Naive thymus-derived CD4-positive, alpha-beta T cell (primary cell): ENCODE data around the gene EFL1. TPM values are rescaled to one million over a fixed set of nuclear protein-coding genes. Genes with fewer than 3 reads are reported as not detected.

ENCODE experiments used
- ATAC-seq: fragments of 150-1000 bp; cut with Tn5 transposase; 2 replicates; pipeline ENCODE4 v1.10.0; 2021; ENCODE audit warnings: mild to moderate bottlenecking, moderate library complexity
- CTCF ChIA-PET: fragments of 350-600 bp; sonication (Branson Sonifier 250); formaldehyde crosslinking; loops from one replicate; lab custom pipeline; 2021; ENCODE audit warnings: antibody characterized with exemption; lab: Charles Lee
- POLR2A ChIA-PET: fragments of 350-600 bp; sonication (Branson Sonifier 250); formaldehyde crosslinking; loops from one replicate; lab custom pipeline; 2021; ENCODE audit warnings: antibody characterized with exemption, inconsistent platforms; lab: Charles Lee
- DNase-seq, 9 donors: peaks; one replicate each; pipeline versions ENCODE4 v3.0.0 to v3.0.0-alpha.2; 2020 to 2022; ENCODE audit warnings: mixed read lengths in 1 of 9
- H3K27ac ChIP-seq: one replicate; pipeline ENCODE4 v1.7.0; 2013; ENCODE audit warnings: mild to moderate bottlenecking, low read depth, low read length, moderate library complexity
- H3K27me3 ChIP-seq, 2 donors: one replicate each; pipeline ENCODE4 v1.7.0; 2013; ENCODE audit warnings: low read length in 2 of 2, mild to moderate bottlenecking in 2 of 2, moderate library complexity in 2 of 2; ENCODE audit not compliant: control insufficient read depth in 2 of 2, insufficient read depth in 2 of 2
- H3K36me3 ChIP-seq, 3 experiments: 1 replicate in 2 of 3; 2 replicates in 1 of 3; pipeline ENCODE4 v1.7.0; 2013; ENCODE audit warnings: low read length in 3 of 3, mild to moderate bottlenecking in 3 of 3, moderate library complexity in 1 of 3; ENCODE audit not compliant: insufficient read depth in 3 of 3, control insufficient read depth in 2 of 3
- H3K4me1 ChIP-seq, 2 donors: one replicate each; pipeline ENCODE4 v1.7.0; 2013; ENCODE audit warnings: low read length in 2 of 2, mild to moderate bottlenecking in 2 of 2, moderate library complexity in 1 of 2; ENCODE audit not compliant: control insufficient read depth in 2 of 2, insufficient read depth in 2 of 2
- H3K4me3 ChIP-seq: 2 replicates; pipeline ENCODE4 v1.7.0; 2013; ENCODE audit warnings: mild to moderate bottlenecking, low read length
- H3K9me3 ChIP-seq, 3 experiments: 1 replicate in 2 of 3; 2 replicates in 1 of 3; pipeline ENCODE4 v1.7.0; 2013; ENCODE audit warnings: low read length in 3 of 3; ENCODE audit not compliant: control insufficient read depth in 2 of 3
- H3K27ac Mint-ChIP-seq, 9 donors: one replicate each; pipeline ENCODE4 v1.8.0; 2020 to 2022; ENCODE audit warnings: mixed read lengths in 9 of 9, mild to moderate bottlenecking in 8 of 9, moderate library complexity in 5 of 9, inconsistent platforms in 2 of 9
- H3K27me3 Mint-ChIP-seq, 5 donors: one replicate each; pipeline ENCODE4 v1.8.0; 2021 to 2022; ENCODE audit warnings: mixed read lengths in 5 of 5, mild to moderate bottlenecking in 1 of 5
- H3K36me3 Mint-ChIP-seq, 5 donors: one replicate each; pipeline ENCODE4 v1.8.0; 2020 to 2022; ENCODE audit warnings: mixed read lengths in 5 of 5, mild to moderate bottlenecking in 3 of 5, inconsistent platforms in 1 of 5
- H3K4me1 Mint-ChIP-seq, 7 donors: one replicate each; pipeline ENCODE4 v1.8.0; 2020 to 2022; ENCODE audit warnings: mixed read lengths in 7 of 7, mild to moderate bottlenecking in 3 of 7, inconsistent platforms in 1 of 7
- H3K4me3 Mint-ChIP-seq, 10 donors: one replicate each; pipeline ENCODE4 v1.8.0; 2020 to 2022; ENCODE audit warnings: mild to moderate bottlenecking in 10 of 10, mixed read lengths in 10 of 10, moderate library complexity in 6 of 10, inconsistent platforms in 2 of 10
- H3K9me3 Mint-ChIP-seq, 11 donors: one replicate each; pipeline ENCODE4 v1.8.0; 2020 to 2022; ENCODE audit warnings: mixed read lengths in 11 of 11, mild to moderate bottlenecking in 4 of 11, inconsistent platforms in 1 of 11, moderate library complexity in 1 of 11
- intact Hi-C, 2 donors: fragments of 100-400 bp; cut with micrococcal nuclease; formaldehyde crosslinking; loops; one replicate each; pipeline ENCODE4 v1.15.1; 2023
- polyA plus RNA-seq, 2 donors: library from polyadenylated mRNA; unstranded; fragments of 300-500 nt; fragmentation: Illumina TruSeq; gene quantifications; one replicate each; pipeline ENCODE4 v1.2.3, GENCODE V29; 2021
- total RNA-seq, 6 experiments: library from RNA in 5 of 6; stranded (reverse) in 5 of 6; gene quantifications; 1 replicate in 5 of 6; 2 replicates in 1 of 6; pipeline ENCODE4 v1.2.3 and lab custom pipeline; 2021 to 2026

EFL1 gene
- total and polyA plus RNA-seq, 7 experiments from 2014 or later = 9.9 to 27.5 (median 16.6) TPM

DNA sequence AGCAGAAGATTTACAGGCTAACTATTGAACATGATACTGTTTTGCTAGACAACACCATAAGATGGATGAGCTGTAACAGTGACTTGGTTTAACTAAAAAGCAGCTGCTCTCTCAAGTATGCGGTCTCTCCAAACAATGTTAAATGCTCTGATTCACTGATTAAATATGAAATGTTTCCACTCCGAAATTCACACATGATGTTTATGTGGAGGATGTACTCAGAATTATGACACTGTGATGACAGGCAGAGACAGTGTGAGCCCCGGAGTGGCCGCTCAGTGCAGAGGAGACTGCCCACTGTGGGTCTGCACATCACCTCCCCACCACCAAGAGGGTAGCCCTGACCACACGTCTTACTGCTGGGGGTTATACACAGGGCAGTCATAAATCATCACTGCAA, 132.8 kb downstream of the EFL1 start:
- POLR2A ChIA-PET = no interaction called here

DNA sequence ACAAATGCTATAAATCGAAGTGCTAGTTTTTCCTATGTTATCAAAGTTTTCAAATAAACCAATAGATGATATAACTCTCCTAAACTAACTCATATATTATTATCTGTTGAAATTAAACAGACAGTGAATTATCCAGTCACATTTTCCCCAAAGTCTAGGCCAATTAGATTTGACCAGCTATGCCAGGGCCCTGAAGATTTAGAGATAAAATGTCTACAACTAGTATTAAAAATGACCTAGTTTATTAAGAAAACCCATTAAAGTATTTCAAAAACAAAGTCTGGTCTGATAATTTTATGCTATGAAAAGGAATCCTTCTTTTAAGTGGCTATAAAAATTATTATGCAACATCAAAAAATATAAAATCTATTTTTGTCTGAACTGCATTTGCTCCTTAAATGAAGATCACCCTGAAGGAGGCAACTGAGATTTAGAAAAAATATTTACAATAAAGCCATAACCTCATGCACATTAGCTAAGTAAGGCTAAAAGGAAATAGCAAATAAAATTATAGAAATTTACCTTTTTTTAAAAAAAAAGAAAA, 133.3 kb downstream of the EFL1 start:
- no peaks in the 10 kb centered on the region for H3K9me3 ChIP-seq
- no peak for ATAC-seq
- Mint-ChIP-seq H3K36me3 (peaks cover 13 to 44% (median 29%) of the 10 kb centered on the region in 5 donors), H3K4me1 (peaks cover 0 to 13% (median 1%) of the 10 kb centered on the region in 7 donors), H3K27me3 (no peaks in the 10 kb centered on the region), H3K4me3 (no peak overlapping the region), H3K27ac (no peak overlapping the region), H3K9me3 (no peaks in the 10 kb centered on the region)
- no peaks in the 10 kb centered on the region for H3K4me1 ChIP-seq
- H3K36me3 ChIP-seq = peaks cover 0 to 16% (median 0%) of the 10 kb centered on the region in 3 experiments
- no peak overlapping the region for H3K4me3 ChIP-seq
- intact Hi-C loops = no loop called here
- POLR2A ChIA-PET = no interaction called here
- no peaks in the 10 kb centered on the region for H3K27me3 ChIP-seq
- CTCF ChIA-PET = no interaction called here
- no peak overlapping the region for H3K27ac ChIP-seq
- DNase-seq = no peak

More for the DNA sequence above, 132.8 kb downstream of the EFL1 start:
- no peak overlapping the region for H3K4me3 Mint-ChIP-seq
- intact Hi-C loops = no loop called here
- ATAC-seq (no peak), DNase-seq (no peak)
- CTCF ChIA-PET = no interaction called here
- H3K4me1 ChIP-seq = no peaks in the 10 kb centered on the region
- H3K36me3 ChIP-seq = peaks cover 0 to 21% (median 0%) of the 10 kb centered on the region in 3 experiments
- no peaks in the 10 kb centered on the region for H3K27me3 Mint-ChIP-seq
- peaks cover 11 to 46% (median 32%) of the 10 kb centered on the region in 5 donors for H3K36me3 Mint-ChIP-seq
- no peaks in the 10 kb centered on the region for H3K9me3 ChIP-seq
- H3K9me3 Mint-ChIP-seq = no peaks in the 10 kb centered on the region
- no peaks in the 10 kb centered on the region for H3K27me3 ChIP-seq
- H3K27ac Mint-ChIP-seq = no peak overlapping the region
- H3K27ac ChIP-seq = no peak overlapping the region
- no peak overlapping the region for H3K4me3 ChIP-seq
- peaks cover 0 to 11% (median 1%) of the 10 kb centered on the region in 7 donors for H3K4me1 Mint-ChIP-seq

DNA sequence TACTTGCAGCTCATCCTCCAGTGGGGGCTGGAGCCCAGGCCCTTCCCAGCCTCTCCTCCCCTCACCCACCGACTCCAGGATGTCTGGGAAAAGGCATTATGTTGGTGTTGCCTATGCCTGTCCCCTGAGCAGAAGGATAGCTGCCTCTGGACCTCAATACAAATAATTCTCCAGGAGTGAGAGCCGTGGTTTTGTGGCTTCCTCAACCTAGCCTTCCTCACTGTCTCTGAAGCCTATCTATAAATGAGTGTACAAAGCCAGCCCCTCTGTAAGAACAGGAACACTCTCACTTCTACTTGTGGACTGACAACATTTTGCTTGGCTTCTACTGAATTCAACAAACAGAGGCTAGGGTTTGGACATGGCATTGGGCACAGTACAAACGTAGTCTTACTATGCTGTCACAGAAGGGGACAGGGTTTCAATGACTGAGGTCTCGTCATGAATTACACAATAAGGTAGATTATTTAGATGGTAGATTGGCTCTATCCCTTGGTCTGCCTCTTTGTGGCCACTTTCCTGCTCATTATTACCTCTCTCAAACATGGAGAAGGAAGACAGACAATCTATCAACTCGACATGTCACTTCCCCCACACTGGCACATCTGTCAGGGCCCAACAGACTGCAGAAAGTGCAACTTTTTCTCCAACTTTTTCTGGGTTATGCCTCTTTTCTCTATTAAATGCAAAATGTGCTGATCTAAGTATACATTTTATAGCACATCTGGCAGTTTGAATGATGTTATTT, 134.0 kb downstream of the EFL1 start:
- no peak overlapping the region for H3K4me3 ChIP-seq
- CTCF ChIA-PET = no interaction called here
- Mint-ChIP-seq H3K27me3 (no peaks in the 10 kb centered on the region), H3K27ac (no peak overlapping the region), H3K4me1 (peaks cover 0 to 13% (median 1%) of the 10 kb centered on the region in 7 donors), H3K36me3 (peaks cover 13 to 38% (median 23%) of the 10 kb centered on the region in 5 donors), H3K9me3 (no peaks in the 10 kb centered on the region), H3K4me3 (no peak overlapping the region)
- no peaks in the 10 kb centered on the region for H3K9me3 ChIP-seq
- H3K4me1 ChIP-seq = no peaks in the 10 kb centered on the region
- H3K27me3 ChIP-seq = no peaks in the 10 kb centered on the region
- ATAC-seq (no peak), DNase-seq (no peak)
- H3K27ac ChIP-seq = no peak overlapping the region
- intact Hi-C loops = no loop called here
- POLR2A ChIA-PET = no interaction called here
- peaks cover 0 to 16% (median 0%) of the 10 kb centered on the region in 3 experiments for H3K36me3 ChIP-seq

DNA sequence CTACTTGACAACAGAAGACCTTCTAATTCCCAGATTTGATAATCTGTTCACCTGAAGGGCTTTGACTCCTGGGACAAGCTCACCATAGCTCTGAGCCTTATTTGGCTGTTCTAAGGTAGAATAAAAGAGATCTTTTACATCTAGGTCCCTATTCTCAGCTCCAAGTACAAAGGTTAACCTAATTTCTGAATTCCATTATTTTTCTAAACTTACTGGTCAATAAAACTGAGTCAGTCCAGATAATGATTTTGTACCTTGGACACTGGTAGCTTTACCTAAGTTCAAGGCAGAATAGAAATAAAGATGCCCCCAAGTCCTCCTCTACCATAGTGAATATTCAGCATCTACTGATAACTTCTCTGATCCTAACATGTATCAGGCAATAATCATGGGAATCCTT, 135.0 kb downstream of the EFL1 start:
- H3K27ac Mint-ChIP-seq = no peak overlapping the region
- H3K4me1 Mint-ChIP-seq = peaks cover 0 to 15% (median 0%) of the 10 kb centered on the region in 7 donors
- no peaks in the 10 kb centered on the region for H3K27me3 Mint-ChIP-seq
- Histone ChIP-seq H3K27me3 (no peaks in the 10 kb centered on the region), H3K4me1 (no peaks in the 10 kb centered on the region), H3K27ac (no peak overlapping the region), H3K36me3 (peaks cover 0 to 11% (median 0%) of the 10 kb centered on the region in 3 experiments), H3K4me3 (no peak overlapping the region), H3K9me3 (no peaks in the 10 kb centered on the region)
- POLR2A ChIA-PET = no interaction called here
- DNase-seq = no peak
- peaks cover 10 to 45% (median 22%) of the 10 kb centered on the region in 5 donors for H3K36me3 Mint-ChIP-seq
- H3K4me3 Mint-ChIP-seq = no peak overlapping the region
- H3K9me3 Mint-ChIP-seq = no peaks in the 10 kb centered on the region
- intact Hi-C loops = no loop called here
- CTCF ChIA-PET = no interaction called here
- no peak for ATAC-seq

DNA sequence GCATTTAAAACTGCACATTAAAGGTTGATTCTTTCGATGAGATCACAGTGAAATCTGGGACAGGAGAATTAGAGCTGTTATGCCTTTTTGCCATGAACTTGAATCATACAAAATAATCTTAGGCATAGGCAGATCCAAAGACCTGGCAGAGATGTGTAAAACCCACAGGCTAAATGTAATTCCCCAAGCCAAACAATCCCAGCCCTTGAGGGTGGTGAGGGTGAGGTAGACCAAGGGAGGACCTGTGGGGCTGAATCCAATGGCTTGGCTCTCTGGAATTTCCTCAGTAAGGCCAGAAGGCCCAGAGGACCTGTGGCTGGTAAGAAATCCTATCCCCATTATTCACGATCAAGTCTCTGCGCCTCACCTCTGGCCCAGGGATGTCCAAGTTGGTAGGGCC, 136.2 kb downstream of the EFL1 start:
- no peaks in the 10 kb centered on the region for H3K9me3 ChIP-seq
- Mint-ChIP-seq H3K27me3 (no peaks in the 10 kb centered on the region), H3K9me3 (no peaks in the 10 kb centered on the region), H3K36me3 (peaks cover 4 to 39% (median 13%) of the 10 kb centered on the region in 5 donors), H3K4me3 (no peak overlapping the region), H3K4me1 (peaks cover 0 to 15% (median 0%) of the 10 kb centered on the region in 7 donors), H3K27ac (peak overlapping the region in 1 of 9 donors; percentile 43)
- H3K4me3 ChIP-seq = no peak overlapping the region
- no peak for ATAC-seq
- ChIA-PET CTCF (no interaction called here), POLR2A (no interaction called here)
- H3K36me3 ChIP-seq = peaks cover 0 to 11% (median 0%) of the 10 kb centered on the region in 3 experiments
- no peaks in the 10 kb centered on the region for H3K27me3 ChIP-seq
- no peak for DNase-seq
- no peak overlapping the region for H3K27ac ChIP-seq
- H3K4me1 ChIP-seq = no peaks in the 10 kb centered on the region
- intact Hi-C loops = no loop called here

DNA sequence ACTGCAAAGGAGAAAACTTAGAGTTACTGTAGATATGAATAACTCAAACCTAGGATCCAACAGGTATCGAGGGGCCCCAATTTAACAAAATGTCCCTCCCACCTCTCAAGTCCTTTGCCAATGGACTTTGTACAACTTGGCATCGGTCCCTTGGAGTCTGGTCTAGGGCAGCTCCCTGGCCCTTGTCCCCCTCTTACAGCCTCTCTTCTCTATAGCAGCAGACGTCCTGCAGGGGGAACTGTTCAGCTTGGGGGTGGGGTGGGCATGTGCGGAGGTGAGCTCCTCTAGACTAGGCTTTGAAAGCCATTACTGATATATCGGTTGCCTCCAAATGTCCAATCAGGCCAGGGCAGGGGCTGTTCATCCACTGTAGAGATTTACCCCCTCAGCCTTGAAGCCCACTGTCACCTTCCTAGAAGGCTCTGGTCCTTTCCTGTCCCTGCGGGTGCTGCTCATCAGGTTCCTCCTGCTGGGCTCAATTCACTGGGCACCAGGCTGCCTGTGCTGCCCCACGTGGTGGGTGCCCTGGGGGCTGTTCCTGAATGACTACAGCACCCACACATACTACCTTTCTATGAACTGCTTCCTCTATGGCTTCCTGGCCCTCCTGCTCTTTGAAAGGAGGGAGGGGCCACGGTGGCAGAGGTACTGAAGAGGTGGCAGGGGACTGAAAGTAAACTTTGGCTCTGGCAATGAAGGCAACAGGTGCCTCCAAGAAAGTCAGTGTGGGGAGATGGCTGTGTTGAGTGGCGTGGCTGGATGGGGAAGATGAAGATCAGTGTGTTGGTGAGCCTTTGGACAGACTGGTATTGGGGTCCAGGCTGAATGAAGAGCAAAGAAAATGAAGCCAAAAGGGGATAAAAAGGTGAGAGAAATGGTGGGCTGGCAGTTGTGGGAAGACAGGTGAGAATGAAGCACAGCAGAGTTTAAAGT, 137.9 kb downstream of the EFL1 start:
- no peaks in the 10 kb centered on the region for H3K9me3 ChIP-seq
- H3K4me1 Mint-ChIP-seq = peaks cover 0 to 15% (median 0%) of the 10 kb centered on the region in 7 donors
- no peak overlapping the region for H3K4me3 Mint-ChIP-seq
- DNase-seq (no peak), ATAC-seq (no peak)
- no peaks in the 10 kb centered on the region for H3K9me3 Mint-ChIP-seq
- H3K4me3 ChIP-seq = no peak overlapping the region
- POLR2A ChIA-PET = no interaction called here
- H3K27ac ChIP-seq = no peak overlapping the region
- H3K36me3 Mint-ChIP-seq = peaks cover 4 to 37% (median 9%) of the 10 kb centered on the region in 5 donors
- H3K27ac Mint-ChIP-seq = peak overlapping the region in 1 of 9 donors; percentile 1
- CTCF ChIA-PET = no interaction called here
- no peaks in the 10 kb centered on the region for H3K27me3 ChIP-seq
- H3K27me3 Mint-ChIP-seq = no peaks in the 10 kb centered on the region
- peaks cover 0 to under 1% (median 0%) of the 10 kb centered on the region in 3 experiments for H3K36me3 ChIP-seq
- no peaks in the 10 kb centered on the region for H3K4me1 ChIP-seq
- intact Hi-C loops = no loop called here
